Measurements from ENCODE around the gene AGAP9. TPM values are rescaled to one million over a fixed set of nuclear protein-coding genes. Genes with fewer than 3 reads are reported as not detected.
"Not testable (repeated sequence)": the region's sequence is repeated elsewhere in the genome, so short reads cannot be mapped to it uniquely, and the experiment has no call there.

The AGAP9 gene
- total and polyA plus RNA-seq, 9 of the 15 experiments (the other 6 are each of a cell fraction or from before 2014, with no cell fraction given), result 0.37 to 11.7 (median 5.8) TPM

GRCh38 chr10:47553214-47553859, 29.9 kb upstream of the AGAP9 start (continued):
- TF ChIP-seq THAP12 (CRISPR knock-in tag; IDR thresholded peaks at IDR 0.05), result peak; percentile 34; the same call in 1 of the 2 replicates
- peak in 1 of 2 experiments; percentile 43; a peak in 1 of 4 replicates for TF ChIP-seq SIN3A (IDR thresholded peaks at IDR 0.05; ENCODE audit: borderline replicate concordance in 2 of 2, control insufficient read depth in 1 of 2, low read depth in 2 of 2, low read length in 2 of 2)
- TF ChIP-seq GABPB1 (CRISPR knock-in tag; IDR thresholded peaks at IDR 0.05), result peak; percentile 94
- peak; percentile 25; the same call in 1 of the 2 replicates for TF ChIP-seq KDM2B (CRISPR knock-in tag; IDR thresholded peaks at IDR 0.05)
- 0 out of 4 replicates have a peak, but pooled peaks of 1 of the 2 experiments have one; percentile 28 for TF ChIP-seq NONO (IDR thresholded peaks at IDR 0.05; ENCODE audit: low read depth in 2 of 2, low read length in 1 of 2)
- TF ChIP-seq NR2C1 (IDR thresholded peaks at IDR 0.05), result 0 out of 2 replicates have a peak, but pooled peaks have one; percentile 26
- peak; percentile 64; the same call in 1 of the 2 replicates for TF ChIP-seq NR2C1 (tag; IDR thresholded peaks at IDR 0.05)

DNA sequence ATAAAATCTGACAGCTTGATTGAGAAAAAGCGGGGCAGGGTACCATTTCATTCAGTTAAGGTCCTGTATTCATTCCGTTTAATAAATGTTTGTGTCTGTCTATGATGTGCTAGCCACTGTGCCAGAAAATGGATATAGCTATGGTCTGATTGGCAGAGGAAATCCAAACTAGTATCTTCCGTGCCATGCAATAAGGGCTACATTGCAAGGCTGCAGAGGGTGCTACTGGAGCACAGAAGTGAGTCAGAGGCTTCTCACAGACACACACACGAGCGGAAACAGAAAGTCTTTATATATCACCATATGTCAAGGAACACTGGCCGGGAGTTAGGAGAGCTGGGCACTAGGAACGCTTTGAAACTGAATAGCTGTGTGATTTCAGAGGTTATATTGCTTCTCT, 29.3 kb upstream of the AGAP9 start:
- H3K4me1 ChIP-seq (replicated peaks in 1 of 2; ENCODE audit: control insufficient read depth in 2 of 2, insufficient read depth in 2 of 2, low read length in 2 of 2); H3K79me2 ChIP-seq (ENCODE audit: control insufficient read depth, insufficient read depth, low read length); H3K36me3 ChIP-seq (ENCODE audit: control insufficient read depth, insufficient read depth, low read length); H3K27me3 ChIP-seq (ENCODE audit: control insufficient read depth in 2 of 2, insufficient read depth in 2 of 2, low read length in 2 of 2); H3K9me1 ChIP-seq (ENCODE audit: control insufficient read depth, insufficient read depth, low read length); H3K9me3 ChIP-seq (replicated peaks; ENCODE audit: control insufficient read depth, insufficient read depth, low read depth, low read length); FAIRE-seq; BruUV-seq (replicated peaks); H4K20me1 ChIP-seq (replicated peaks; ENCODE audit: control insufficient read depth, insufficient read depth, low read length); intact Hi-C loops (cut with micrococcal nuclease); POLR2A ChIA-PET; CTCF ChIA-PET (ENCODE audit: low intra/inter-chr PET ratio): not testable (repeated sequence)
- Histone ChIP-seq H3K27ac (ENCODE audit: extremely low read depth, low read depth, low read length) (peak overlapping the region; percentile 64), H3K4me2 (ENCODE audit: insufficient read depth, low read length) (peak overlapping the region; percentile 76), H3K9ac (ENCODE audit: insufficient read depth in 1 of 2, low read depth in 2 of 2, low read length in 2 of 2) (peak overlapping the region in 1 of 2 experiments; percentile 77; a peak in 3 of 4 replicates), H2AFZ (ENCODE audit: low read depth, low read length) (peak overlapping the region; percentile 92), H3K4me3 (peak overlapping the region; percentile 66)
- peak in 1 of 4 experiments; percentile 37 for DNase-seq (ENCODE audit: extremely low read depth in 1 of 4, low spot score in 3 of 4)
- ATAC-seq, result peak; percentile 49
- in situ Hi-C loops (cut with MboI), result loop anchor here (5.0 to 25.0 kb wide), 2 partner anchors 115 to 765 kb away; no protein-coding TSS in a partner anchor
- WGBS (ENCODE audit: insufficient coverage, low coverage, missing lambda C conversion rate), result 11% methylated on average over 7 of the region's 7 CpGs
- TF ChIP-seq, protein P1, sequence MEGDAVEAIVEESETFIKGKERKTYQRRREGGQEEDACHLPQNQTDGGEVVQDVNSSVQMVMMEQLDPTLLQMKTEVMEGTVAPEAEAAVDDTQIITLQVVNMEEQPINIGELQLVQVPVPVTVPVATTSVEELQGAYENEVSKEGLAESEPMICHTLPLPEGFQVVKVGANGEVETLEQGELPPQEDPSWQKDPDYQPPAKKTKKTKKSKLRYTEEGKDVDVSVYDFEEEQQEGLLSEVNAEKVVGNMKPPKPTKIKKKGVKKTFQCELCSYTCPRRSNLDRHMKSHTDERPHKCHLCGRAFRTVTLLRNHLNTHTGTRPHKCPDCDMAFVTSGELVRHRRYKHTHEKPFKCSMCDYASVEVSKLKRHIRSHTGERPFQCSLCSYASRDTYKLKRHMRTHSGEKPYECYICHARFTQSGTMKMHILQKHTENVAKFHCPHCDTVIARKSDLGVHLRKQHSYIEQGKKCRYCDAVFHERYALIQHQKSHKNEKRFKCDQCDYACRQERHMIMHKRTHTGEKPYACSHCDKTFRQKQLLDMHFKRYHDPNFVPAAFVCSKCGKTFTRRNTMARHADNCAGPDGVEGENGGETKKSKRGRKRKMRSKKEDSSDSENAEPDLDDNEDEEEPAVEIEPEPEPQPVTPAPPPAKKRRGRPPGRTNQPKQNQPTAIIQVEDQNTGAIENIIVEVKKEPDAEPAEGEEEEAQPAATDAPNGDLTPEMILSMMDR (IDR thresholded peaks at IDR 0.05 in 2 of 3, conservative IDR thresholded peaks at IDR 0.05 in 1 of 3; ENCODE audit: insufficient read depth in 2 of 3, low read depth in 1 of 3, low read length in 3 of 3), result peak in 1 of 3 experiments; percentile 10; a peak in 1 of 6 replicates

- H2AFZ ChIP-seq (ENCODE audit: low read depth, low read length); H3K9ac ChIP-seq (ENCODE audit: insufficient read depth in 1 of 2, low read depth in 2 of 2, low read length in 2 of 2); H3K27me3 ChIP-seq (ENCODE audit: control insufficient read depth in 2 of 2, insufficient read depth in 2 of 2, low read length in 2 of 2); FAIRE-seq; H3K4me1 ChIP-seq (replicated peaks in 1 of 2; ENCODE audit: control insufficient read depth in 2 of 2, insufficient read depth in 2 of 2, low read length in 2 of 2); CTCF ChIA-PET (ENCODE audit: low intra/inter-chr PET ratio); intact Hi-C loops (cut with micrococcal nuclease); H3K4me3 ChIP-seq; H3K27ac ChIP-seq (ENCODE audit: extremely low read depth, low read depth, low read length); H3K9me3 ChIP-seq (replicated peaks; ENCODE audit: control insufficient read depth, insufficient read depth, low read depth, low read length); BruUV-seq (replicated peaks); DNase-seq (ENCODE audit: extremely low read depth in 1 of 4, low spot score in 3 of 4); H4K20me1 ChIP-seq (replicated peaks; ENCODE audit: control insufficient read depth, insufficient read depth, low read length); H3K36me3 ChIP-seq (ENCODE audit: control insufficient read depth, insufficient read depth, low read length); H3K79me2 ChIP-seq (ENCODE audit: control insufficient read depth, insufficient read depth, low read length); H3K9me1 ChIP-seq (ENCODE audit: control insufficient read depth, insufficient read depth, low read length); H3K4me2 ChIP-seq (ENCODE audit: insufficient read depth, low read length); POLR2A ChIA-PET; ATAC-seq: not testable (repeated sequence)
- in situ Hi-C loops (cut with MboI), result loop anchor here (25.0 kb wide), 1 partner anchor 490 kb away; no protein-coding TSS in a partner anchor
- no CpG with 5 or more reads among the region's 3 CpGs for WGBS (ENCODE audit: insufficient coverage, low coverage, missing lambda C conversion rate)
These were observed 23.8 kb upstream of the AGAP9 start for GRCh38 chr10:47547286-47547685.

All from K562 (cell line).